Measurements from ENCODE around the gene SSU72. TPM values are rescaled to one million over a fixed set of nuclear protein-coding genes. Genes with fewer than 3 reads are reported as not detected.

SSU72 gene
- total RNA-seq, 1 donor from 2014 or later = 117 TPM

DNA sequence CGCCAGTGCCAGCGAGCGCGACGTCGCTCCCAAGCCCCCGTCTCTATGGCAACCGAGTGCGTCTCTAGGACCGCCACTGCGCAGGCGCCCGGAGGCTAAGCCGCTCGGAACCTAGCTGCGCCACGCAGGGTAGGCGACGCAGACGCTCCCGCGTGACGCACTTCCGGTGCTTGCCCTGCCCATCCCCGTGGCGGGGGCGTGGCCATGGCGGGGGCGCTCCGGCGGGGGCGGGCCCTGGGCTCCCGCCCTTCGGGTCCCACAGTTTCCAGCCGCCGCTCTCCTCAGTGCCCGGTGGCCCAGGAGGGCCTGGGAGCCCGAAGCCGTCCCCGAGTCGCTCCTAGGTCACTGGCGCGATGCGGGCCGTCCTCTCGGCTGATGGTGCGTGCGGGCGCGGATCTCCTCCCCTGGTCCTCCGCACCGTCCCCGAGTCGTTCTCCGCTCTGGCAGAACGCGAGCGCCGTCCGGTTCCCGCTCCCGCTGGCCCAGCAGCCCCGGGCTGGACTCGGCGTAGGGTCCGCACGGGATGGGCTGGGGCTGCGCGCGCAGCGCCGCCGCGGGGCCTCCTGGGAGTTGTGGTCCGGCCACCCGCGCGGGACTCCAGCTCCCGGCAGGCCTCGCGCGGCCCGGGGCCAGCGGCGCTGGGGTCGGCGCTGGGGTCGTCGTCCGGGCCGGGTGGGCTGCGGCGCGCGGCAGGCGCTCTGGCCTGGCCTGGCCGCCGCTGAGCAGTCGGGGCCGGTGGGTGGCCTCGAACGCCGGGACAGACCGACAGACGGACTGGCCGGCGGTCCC, 40.8 kb upstream of the SSU72 start, which contains the start of gene MIB2:
MIB2 (plus strand) TSS at position 245 of the 789 bp plus-strand sequence. CDS start 7,953 bp downstream, outside the sequence.
- Mint-ChIP-seq H3K27ac (ENCODE audit: unreplicated experiment) (peak within 1 kb of the TSS; percentile 81), H3K4me3 (ENCODE audit: unreplicated experiment) (peak within 1 kb of the TSS; percentile 87), H3K4me1 (ENCODE audit: unreplicated experiment) (peaks cover 34% of the 10 kb centered on the region), H3K27me3 (ENCODE audit: unreplicated experiment) (no peaks in the 10 kb centered on the region), H3K36me3 (ENCODE audit: unreplicated experiment) (peaks cover 6% of the 10 kb centered on the region), H3K9me3 (ENCODE audit: unreplicated experiment) (no peaks in the 10 kb centered on the region)
- DNase-seq (ENCODE audit: extremely low spot score, unreplicated experiment) = peak; percentile 99
- TF ChIP-seq, protein P1, sequence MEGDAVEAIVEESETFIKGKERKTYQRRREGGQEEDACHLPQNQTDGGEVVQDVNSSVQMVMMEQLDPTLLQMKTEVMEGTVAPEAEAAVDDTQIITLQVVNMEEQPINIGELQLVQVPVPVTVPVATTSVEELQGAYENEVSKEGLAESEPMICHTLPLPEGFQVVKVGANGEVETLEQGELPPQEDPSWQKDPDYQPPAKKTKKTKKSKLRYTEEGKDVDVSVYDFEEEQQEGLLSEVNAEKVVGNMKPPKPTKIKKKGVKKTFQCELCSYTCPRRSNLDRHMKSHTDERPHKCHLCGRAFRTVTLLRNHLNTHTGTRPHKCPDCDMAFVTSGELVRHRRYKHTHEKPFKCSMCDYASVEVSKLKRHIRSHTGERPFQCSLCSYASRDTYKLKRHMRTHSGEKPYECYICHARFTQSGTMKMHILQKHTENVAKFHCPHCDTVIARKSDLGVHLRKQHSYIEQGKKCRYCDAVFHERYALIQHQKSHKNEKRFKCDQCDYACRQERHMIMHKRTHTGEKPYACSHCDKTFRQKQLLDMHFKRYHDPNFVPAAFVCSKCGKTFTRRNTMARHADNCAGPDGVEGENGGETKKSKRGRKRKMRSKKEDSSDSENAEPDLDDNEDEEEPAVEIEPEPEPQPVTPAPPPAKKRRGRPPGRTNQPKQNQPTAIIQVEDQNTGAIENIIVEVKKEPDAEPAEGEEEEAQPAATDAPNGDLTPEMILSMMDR (IDR thresholded peaks at IDR 0.05) = no peak

DNA sequence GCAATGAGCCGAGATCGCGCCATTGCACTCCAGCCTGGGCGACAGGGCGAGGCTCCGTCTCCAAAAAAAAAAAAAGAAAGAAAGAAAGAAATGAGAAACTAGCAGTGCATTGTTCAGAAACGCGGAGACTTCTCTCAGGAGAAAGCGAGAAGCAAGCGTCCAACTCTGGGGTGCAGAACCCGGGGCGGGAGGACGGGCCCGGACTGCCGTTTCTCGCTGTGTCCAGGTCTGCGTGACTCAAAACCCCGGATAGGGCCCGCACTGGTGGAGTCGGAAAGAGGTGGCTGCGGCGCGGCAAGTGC, 40.2 kb upstream of the SSU72 start:
- no peak for DNase-seq (ENCODE audit: extremely low spot score, unreplicated experiment)
- Mint-ChIP-seq H3K9me3 (ENCODE audit: unreplicated experiment) (no peaks in the 10 kb centered on the region), H3K27me3 (ENCODE audit: unreplicated experiment) (no peaks in the 10 kb centered on the region), H3K4me3 (ENCODE audit: unreplicated experiment) (peak overlapping the region; percentile 87), H3K4me1 (ENCODE audit: unreplicated experiment) (peaks cover 34% of the 10 kb centered on the region), H3K36me3 (ENCODE audit: unreplicated experiment) (peaks cover 6% of the 10 kb centered on the region), H3K27ac (ENCODE audit: unreplicated experiment) (peak overlapping the region; percentile 75)
- TF ChIP-seq, protein P1 (IDR thresholded peaks at IDR 0.05) = no peak

DNA sequence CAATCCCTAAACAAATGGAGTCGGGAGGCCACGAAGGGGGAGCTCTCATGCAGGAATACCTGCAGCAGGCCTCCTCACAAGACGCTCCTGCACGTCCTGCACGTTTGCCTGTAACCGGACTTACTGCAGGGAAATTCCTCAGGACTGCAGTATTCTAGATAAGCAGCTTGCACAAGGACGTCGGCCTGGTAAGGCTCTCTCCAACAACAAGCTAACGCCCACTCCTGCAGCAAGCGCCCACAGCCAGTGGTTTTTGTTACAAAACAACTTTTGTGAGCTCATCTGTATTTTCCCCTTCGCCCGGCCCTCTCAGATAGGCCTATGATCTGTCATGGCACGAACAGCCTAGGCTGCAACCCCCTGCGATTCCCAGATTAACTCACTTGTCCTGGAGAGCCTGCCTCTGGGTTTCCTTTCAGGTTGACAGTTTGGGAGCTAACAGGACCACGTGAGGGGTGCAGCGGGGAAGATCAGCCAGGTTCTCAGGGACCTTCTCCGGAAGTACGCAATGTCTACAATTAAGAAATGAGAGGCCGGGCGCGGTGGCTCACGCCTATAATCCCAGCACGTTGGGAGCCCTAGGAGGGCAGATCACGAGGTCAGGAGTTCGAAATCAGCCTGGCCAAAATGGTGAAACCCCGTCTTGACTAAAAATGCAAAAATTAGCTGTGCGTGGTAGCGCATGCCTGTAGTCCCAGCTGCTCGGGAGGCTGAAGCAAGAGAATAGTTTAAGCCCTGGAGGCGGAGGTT, 39.7 kb upstream of the SSU72 start:
- no peaks in the 10 kb centered on the region for H3K27me3 Mint-ChIP-seq (ENCODE audit: unreplicated experiment)
- H3K36me3 Mint-ChIP-seq (ENCODE audit: unreplicated experiment) = peaks cover 6% of the 10 kb centered on the region
- DNase-seq (ENCODE audit: extremely low spot score, unreplicated experiment) = no peak
- H3K4me3 Mint-ChIP-seq (ENCODE audit: unreplicated experiment) = peak overlapping the region; percentile 87
- peaks cover 34% of the 10 kb centered on the region for H3K4me1 Mint-ChIP-seq (ENCODE audit: unreplicated experiment)
- peak overlapping the region; percentile 75 for H3K27ac Mint-ChIP-seq (ENCODE audit: unreplicated experiment)
- TF ChIP-seq, protein P1 (IDR thresholded peaks at IDR 0.05) = no peak
- no peaks in the 10 kb centered on the region for H3K9me3 Mint-ChIP-seq (ENCODE audit: unreplicated experiment)

DNA sequence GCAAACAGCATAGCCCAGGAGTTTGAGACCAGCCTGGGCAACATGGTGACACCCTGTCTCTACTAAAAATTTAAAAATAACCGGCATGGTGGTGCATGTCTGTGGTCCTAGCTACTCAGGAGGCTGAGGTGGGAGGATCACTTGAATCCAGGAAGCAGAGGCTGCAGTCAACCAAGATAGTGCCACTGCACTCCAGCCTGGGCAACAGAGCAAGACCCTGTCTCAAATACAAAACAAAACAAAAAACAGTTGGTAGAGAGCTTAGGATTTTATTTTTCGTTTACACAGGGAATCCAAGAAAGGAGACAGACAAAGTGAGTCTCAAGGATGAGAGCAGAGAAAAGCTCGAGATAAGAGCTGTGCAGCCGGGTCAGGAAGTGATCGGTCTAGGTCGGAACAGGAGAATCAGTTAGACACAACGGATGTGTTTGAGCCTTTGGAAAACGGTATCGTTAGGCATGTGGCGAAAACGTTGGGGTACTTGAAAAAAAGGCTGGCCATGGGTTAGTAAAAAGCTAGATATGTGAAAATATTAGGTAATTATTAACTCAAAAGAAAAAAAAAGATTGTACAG, 38.9 kb upstream of the SSU72 start:
- Mint-ChIP-seq H3K27ac (ENCODE audit: unreplicated experiment) (no peak overlapping the region), H3K36me3 (ENCODE audit: unreplicated experiment) (peaks cover 6% of the 10 kb centered on the region), H3K4me1 (ENCODE audit: unreplicated experiment) (peaks cover 34% of the 10 kb centered on the region), H3K4me3 (ENCODE audit: unreplicated experiment) (peak overlapping the region; percentile 87), H3K27me3 (ENCODE audit: unreplicated experiment) (no peaks in the 10 kb centered on the region), H3K9me3 (ENCODE audit: unreplicated experiment) (no peaks in the 10 kb centered on the region)
- DNase-seq (ENCODE audit: extremely low spot score, unreplicated experiment) = no peak
- TF ChIP-seq, protein P1 (IDR thresholded peaks at IDR 0.05) = no peak

DNA sequence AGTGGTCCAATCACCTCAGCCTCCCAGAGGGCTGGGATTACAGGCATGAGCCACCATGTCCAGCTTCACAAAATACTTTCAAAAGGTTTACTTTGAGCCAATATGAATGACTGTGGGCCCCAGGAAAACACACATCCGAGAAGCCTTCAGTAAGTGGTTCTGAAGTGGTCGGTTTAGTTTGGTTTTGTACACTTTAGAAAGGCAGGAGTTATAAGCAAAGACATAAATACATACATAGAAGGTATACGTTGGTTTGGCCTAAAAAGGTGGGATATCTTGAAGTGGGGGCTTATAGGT, 37.4 kb upstream of the SSU72 start:
- Mint-ChIP-seq H3K4me1 (ENCODE audit: unreplicated experiment) (peaks cover 25% of the 10 kb centered on the region), H3K27me3 (ENCODE audit: unreplicated experiment) (no peaks in the 10 kb centered on the region), H3K4me3 (ENCODE audit: unreplicated experiment) (peak overlapping the region; percentile 40), H3K36me3 (ENCODE audit: unreplicated experiment) (peaks cover 3% of the 10 kb centered on the region), H3K9me3 (ENCODE audit: unreplicated experiment) (no peaks in the 10 kb centered on the region), H3K27ac (ENCODE audit: unreplicated experiment) (no peak overlapping the region)
- DNase-seq (ENCODE audit: extremely low spot score, unreplicated experiment) = no peak
- TF ChIP-seq, protein P1 (IDR thresholded peaks at IDR 0.05) = no peak
